A204.1 (cell line): Measurements from ENCODE around the gene ANKRD27.
"Not testable (repeated sequence)": the region's sequence is repeated elsewhere in the genome, so short reads cannot be mapped to it uniquely, and the experiment has no call there.

Source experiments
- FAIRE-seq: peaks from 2 replicates; lab custom pipeline; 2012; peaks lifted over from hg19 to GRCh38; lab: Jason Lieb, UNC

ANKRD27 gene

GRCh38 chr19:32599258-32599657 is 75.7 kb downstream of the ANKRD27 start:
- FAIRE-seq = no peak

DNA sequence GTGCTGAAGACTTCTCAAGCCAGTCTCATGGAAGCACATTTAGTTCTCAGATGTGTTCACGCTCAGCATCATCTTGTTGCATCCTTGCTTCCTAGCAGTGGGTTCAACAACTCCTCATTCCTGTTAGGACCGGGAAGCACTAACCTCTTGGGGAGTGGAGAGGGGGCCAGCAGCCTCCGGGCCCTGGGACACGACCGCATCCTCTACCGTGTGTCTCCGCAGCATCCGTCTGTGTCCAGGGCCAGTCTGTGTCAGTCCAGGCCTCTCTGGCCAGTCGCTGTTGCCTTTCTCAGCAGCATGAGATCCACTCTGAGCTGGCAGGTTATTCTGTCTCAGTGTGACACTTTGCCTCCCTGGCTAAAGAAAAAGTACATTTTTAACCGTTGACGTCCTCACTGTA is 77.0 kb downstream of the ANKRD27 start:
- no peak for FAIRE-seq

DNA sequence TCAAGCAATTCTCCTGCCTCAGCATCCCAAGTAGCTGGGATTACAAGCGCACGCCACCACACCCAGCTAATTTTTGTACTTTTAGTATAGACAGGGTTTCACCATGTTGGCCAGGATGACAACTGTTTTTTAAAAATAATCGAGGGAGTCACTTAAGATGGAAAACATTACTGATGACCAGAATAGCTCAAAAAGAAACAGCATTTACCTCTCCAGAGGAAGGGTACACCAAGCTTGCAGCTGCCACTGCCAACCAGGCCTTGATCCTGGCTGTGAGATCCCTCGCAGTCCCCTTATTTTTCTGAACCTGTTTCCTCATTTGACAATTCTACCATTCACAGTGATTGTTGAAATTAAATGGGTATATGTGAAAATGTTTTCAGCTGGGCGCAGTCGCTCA is 79.5 kb downstream of the ANKRD27 start:
- FAIRE-seq = no peak

DNA sequence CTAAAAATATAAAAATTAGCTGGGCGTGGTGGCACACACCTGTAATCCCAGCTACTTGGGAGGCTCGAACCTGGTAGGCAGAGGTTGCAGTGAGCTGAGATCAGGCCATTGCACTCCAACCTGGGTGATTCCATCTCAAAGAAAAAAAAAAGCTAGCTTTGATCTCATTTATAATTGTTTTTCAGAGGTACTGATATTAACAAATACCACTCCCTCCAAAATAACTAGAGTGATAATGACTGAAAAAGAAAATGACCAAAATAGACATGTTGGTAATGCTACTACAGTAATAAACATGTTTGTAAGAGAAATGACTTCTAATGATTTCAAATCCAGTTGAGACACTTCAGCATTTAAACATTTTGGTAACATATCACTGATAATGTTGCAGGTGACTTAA is 81.0 kb downstream of the ANKRD27 start:
- no peak for FAIRE-seq

- not testable (repeated sequence) for FAIRE-seq
Observed at GRCh38 chr19:32587747-32588504, 87.1 kb downstream of the ANKRD27 start.

DNA sequence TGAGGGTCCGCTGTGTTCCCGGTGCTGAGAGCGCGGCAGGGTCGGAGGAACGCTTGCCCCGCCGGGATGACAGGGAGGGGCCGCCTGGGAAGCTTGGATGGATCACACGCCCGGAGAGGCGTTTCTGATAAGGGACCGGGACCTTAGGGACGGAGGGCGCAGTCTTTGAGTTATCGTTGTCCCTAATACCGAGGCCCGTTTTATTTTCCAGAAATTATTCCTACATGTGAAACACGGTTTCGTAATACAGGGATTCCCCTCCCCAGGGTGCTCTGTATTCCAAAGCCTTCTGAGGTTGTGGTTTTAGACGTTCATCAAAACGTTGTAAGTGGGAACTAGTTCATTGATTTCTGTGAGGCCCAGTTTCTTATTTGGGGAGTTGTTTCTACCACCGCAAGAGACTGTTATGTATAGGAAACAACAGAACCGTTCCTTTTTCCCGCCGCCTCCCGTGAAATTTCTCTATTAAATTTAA is 93.2 kb downstream of the ANKRD27 start:
- FAIRE-seq = no peak

DNA sequence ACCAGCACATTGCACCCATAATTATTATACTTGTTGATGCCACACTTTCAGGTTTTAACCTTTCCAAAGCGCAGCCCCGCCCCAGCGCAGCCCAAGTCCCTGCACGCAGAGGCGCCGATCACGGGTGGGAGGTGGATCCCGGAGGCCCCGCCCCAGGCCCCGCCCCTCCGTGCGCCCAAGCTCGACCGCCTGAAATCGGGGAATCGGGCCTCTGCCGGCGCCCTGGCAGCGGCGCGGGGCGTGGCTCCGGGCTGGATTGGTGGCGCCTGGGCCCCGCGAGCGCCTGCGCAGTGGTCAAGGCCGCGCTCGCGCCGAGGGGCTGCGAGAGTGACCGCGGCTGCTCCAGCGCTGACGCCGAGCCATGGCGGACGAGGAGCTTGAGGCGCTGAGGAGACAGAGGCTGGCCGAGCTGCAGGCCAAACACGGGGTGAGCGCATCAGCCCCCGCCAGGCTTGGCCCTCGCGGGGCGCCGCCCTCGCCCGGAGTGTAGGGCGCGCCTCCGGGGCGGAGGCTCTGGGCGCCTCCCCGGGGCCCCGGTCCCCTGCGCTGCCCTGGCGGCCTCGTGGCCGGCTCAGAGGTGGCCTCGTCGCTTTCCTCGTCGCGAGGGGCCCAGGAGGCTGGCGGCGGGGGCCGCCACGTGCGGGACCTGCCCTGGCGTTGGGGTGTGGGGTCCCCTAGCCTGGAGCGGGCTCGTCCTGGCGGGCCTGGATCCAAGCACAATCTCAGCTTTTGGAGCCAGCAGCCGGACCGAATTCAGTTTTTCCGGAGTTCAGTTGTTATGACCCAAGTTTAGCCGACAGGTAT is 93.9 kb downstream of the ANKRD27 start, which contains the start of gene PDCD5:
Gene PDCD5 (plus strand): TSS at position 290 of the 804 bp plus-strand sequence. CDS start 72 bp downstream, at position 362.
- FAIRE-seq = no peak

- no peak for FAIRE-seq
Observed at GRCh38 chr19:32580353-32580900, 94.6 kb downstream of the ANKRD27 start.

DNA sequence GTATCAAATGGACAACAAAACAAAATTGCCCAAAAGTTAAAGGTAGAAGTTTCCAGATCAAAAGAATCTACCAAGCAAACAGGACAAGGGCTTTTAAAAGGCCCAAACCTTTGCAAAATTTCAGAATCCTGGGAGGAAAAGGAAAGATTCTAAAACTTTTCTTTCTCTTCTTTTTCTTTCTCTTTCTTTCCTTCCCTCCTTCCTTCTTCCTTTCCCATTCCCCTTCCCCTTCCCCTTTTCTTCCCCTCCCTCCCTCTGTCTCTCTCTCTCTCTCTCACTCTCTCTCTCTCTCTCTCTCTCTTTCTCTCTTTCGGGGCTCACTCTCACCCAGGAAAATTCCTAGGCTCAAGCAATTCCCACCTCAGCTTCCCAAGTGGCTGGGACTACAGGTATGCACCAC is 98.2 kb downstream of the ANKRD27 start:
- no peak for FAIRE-seq

DNA sequence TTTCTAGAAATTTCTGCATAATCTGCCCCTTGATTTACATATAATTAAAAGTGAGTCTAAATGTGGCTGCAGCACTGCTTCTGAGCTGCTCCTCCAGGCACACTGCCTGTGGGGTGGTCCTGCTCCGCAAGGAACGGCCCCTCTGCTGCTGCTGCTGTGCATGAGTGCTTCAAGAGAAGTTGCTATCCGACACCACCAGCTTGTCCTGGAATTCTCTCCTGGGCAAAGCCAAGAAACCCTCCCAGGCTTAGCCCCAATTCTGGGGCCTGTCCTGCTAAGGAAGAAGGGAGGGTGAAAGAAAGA is 101.5 kb downstream of the ANKRD27 start:
- FAIRE-seq = no peak

- FAIRE-seq = not testable (repeated sequence)
Observed at GRCh38 chr19:32572700-32573491, 102.1 kb downstream of the ANKRD27 start.

DNA sequence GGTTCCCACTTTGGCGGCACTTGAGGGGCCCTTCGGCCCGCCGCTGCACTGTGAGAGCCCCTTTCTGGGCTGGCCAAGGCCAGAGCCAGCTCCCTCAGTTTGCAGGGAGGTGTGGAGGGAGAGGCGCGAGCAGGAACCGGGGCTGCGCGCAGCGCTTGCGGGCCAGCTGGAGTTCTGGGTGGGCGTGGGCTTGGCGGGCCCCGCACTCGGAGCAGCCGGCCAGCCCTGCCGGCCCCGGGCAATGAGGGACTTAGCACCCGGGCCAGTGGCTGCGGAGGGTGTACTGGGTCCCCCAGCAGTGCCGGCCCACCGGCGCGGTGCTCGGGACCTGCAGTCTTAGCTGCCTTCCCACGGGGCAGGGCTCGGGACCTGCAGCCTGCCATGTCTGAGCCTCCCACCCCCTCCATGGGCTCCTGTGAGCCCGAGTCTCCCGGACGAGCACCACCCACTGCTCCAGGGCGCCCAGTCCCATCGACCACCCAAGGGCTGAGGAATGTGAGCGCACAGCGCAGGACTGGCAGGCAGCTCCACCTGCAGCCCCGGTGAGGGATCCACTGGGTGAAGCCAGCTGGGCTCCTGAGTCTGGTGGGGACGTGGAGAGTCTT is 103.4 kb downstream of the ANKRD27 start:
- FAIRE-seq = not testable (repeated sequence)

GRCh38 chr19:32570081-32570785 is 104.7 kb downstream of the ANKRD27 start:
- FAIRE-seq = peak; percentile 72

GRCh38 chr19:32567486-32567885 is 107.5 kb downstream of the ANKRD27 start:
- no peak for FAIRE-seq

DNA sequence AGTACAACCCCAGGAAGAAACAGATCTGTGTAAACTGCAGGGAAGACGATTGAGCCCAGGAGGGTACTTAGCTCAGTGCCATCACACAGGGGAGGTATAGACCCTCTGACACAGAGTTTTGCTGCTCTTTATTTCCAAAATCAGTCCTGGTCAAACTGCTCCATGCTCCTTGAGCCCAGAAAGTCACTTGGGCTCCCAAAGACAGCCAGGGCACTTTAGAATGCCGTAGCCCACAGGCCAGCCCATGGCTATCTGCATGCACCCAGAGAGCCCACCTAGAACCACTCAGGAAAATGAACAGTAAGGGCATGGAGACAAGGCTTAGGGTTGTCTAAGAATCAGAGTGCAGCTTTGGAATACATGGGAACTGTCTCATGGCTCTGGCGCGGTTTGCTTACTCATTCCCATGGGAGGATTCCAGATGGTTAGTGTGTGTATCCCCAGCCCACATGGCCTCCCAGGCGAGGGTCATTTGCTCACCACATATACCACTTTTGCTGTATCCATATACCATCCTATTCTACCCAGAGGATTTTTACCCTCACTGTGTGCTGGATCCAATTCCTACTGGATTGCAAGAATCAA is 108.6 kb downstream of the ANKRD27 start:
- FAIRE-seq = no peak

GRCh38 chr19:32563761-32564160 is 111.2 kb downstream of the ANKRD27 start:
- no peak for FAIRE-seq

GRCh38 chr19:32558607-32559228 is 116.3 kb downstream of the ANKRD27 start:
- FAIRE-seq = no peak

DNA sequence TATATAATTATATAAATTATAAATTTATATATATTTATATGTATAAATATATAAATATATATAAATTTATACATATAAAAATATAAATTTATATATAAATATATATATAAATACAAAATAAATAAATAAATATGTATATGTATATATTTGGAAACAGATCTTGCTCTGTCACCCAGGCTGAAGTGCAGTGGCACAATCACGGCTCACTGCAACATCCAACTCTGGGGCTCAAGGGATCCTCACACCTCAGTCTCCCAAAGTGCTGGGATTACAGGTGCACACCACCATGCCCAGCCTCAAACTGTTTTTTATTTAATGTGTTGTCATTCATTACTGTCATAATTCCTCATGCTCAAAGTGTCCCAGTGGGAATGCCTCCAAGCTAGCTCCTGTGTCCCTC is 119.2 kb downstream of the ANKRD27 start:
- no peak for FAIRE-seq

GRCh38 chr19:32550666-32551065 is 124.3 kb downstream of the ANKRD27 start:
- no peak for FAIRE-seq
